GM03348 (cell line): ENCODE measurements around the gene CENPO.
"Not testable (repeated sequence)": the region's sequence is repeated elsewhere in the genome, so short reads cannot be mapped to it uniquely, and the experiment has no call there.

Experiments used
- DNase-seq: peaks from one replicate; pipeline ENCODE4 v3.0.0; 2012; ENCODE audit warnings: low spot score

The CENPO gene

DNA sequence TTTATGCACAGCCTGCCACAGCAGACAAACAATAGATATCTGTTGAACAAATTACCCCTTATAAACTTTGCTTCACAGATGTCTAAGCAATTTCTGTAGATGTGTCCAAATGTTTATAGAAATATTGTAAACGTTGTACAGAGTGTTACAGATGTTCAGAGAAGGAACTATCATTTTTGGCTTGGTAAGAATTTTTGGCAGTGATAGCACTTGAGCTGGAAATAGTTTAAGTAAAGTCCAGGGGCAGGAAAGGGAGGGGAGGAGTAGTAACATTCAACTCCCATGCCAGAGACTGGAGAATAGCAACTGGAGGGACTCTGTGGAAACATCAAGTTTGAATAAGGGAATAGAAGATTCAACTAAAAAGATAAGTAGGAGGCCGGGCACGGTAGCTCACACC is 4.4 kb upstream of the CENPO start:
- DNase-seq: no peak

- no peak for DNase-seq
Observed at GRCh38 chr2:24791452-24791851, 1.8 kb upstream of the CENPO start.

DNA sequence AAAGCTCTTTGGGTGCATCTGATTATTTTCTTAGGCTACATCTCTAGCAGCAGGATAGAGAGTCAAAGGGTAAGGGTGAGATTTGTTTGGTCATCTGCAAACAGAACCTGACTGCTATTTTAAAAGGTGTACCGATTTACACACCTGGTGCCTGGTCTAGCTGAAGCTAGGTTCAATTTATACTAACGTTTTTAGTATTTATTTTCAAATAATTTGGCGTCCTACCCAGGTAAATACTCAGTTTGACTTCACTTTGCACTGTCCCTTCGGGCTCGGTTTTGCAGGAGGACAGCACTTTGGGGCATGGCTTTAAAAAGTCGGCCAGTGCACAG is 717 bp upstream of the CENPO start:
- DNase-seq: no peak

DNA sequence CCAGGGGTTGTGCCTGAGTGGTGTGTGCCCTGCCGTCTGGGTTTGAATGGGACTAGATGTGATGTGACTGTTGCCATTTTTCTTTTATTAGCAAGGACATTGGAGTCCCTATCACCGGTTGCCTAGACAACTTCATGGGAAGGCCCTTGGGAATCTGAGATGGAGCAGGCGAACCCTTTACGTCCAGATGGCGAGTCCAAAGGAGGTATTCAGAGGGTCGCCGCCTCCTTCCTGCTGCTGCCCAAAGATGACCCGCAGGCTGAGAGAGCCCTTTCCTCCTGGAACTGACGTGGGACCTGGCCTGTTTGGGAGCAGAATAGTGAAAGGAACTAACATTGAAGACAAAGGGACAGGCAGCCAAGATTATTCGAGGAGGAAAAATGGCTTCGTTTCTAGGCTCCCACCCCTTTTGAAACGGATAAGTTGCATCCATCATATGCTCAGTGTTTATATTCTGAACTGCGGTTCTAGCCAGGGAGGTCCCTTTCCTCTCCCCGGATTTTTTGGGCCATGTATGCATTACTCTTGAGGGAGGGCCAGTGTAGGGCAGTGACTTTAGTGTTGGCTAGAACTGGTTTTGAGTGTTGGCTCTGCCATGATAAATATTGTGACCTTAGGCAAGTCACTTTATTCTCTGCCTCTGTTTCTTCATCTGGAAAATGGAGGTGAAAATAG is 673 bp downstream of the CENPO start:
- DNase-seq: peak; percentile 20

DNA sequence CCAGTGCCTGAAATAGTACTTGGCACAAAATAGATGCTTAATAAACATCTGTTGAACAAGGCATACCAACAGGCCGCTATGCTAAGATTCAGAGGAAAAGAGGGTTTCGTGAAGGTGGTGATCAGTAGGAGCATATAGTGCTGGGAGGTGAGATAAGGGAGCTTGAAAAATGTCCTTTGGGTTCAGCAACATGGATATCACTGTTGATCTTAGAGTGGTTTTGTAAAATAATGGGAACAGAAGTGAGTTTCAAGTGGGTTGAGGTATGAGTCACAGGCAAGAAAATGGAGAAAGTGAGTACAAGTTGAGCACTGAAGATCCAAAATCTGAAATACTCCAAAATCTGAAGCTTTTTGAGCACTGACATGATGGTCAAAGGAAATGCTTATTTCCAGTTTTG is 4.4 kb downstream of the CENPO start:
- no peak for DNase-seq

- not testable (repeated sequence) for DNase-seq
Observed at GRCh38 chr2:24800487-24800886, 7.3 kb downstream of the CENPO start.

- not testable (repeated sequence) for DNase-seq
Observed at GRCh38 chr2:24805811-24806660, 12.8 kb downstream of the CENPO start.

DNA sequence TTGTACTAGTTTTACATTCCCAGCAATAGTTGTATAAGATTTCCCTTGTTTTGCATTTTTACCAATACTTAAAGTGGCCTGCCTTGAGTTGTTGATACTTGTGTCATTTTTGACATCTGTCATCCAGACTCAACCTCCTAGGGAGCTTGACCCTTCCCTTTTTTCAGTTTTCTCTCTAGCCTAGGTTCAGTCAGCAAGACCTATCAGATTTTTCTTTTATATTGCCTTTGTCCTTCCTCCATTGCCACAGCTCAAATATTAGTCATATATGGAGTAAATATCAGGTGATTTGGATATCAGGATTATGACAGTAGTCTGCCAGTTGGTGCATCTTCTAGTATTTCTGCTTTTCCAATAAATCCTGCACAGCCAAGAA is 13.4 kb downstream of the CENPO start:
- DNase-seq: no peak

GRCh38 chr2:24809316-24810007 is 16.2 kb downstream of the CENPO start:
- no peak for DNase-seq

- DNase-seq: no peak
Observed at GRCh38 chr2:24813691-24814137, 20.5 kb downstream of the CENPO start.

GRCh38 chr2:24814516-24814915 is 21.3 kb downstream of the CENPO start:
- no peak for DNase-seq

DNA sequence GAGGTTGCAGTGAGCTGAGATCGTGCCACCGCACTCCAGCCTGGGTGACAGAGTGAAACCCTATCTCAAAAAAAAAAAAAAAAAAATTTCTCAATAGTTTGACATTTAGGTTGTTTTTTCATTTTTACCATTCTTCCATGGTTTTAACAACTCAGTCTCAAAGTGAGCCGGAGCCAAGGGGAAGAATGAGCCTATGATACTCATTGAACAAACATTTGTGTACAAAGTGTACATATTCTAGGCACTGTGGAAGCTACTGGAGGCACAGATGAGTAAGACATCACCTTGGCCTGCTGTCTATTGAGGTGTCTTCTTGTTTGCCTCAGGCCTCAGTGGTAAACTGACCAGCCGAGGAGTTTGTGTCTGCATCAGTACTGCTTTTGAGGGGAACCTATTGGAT is 21.9 kb downstream of the CENPO start:
- no peak for DNase-seq

DNA sequence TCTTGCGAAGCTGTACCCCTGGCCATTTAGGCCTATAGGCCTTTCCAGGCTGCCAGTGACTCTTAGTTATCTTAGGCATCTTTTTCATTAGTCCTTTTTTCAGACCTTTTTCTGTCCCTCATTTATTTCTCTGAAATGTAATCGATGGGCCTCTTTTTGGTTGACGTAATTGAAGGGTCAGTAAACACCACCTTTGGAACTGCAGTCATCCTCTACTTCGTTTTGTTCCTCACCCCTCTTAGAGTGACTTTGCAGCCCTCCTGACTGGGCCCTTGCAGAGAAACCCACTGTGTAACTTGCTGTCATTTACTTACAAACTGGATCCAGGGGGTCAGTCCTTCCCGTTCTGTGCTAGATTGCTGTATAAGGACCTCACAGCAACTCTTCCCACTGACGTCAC is 23.2 kb downstream of the CENPO start:
- no peak for DNase-seq

GRCh38 chr2:24816884-24817283 is 23.7 kb downstream of the CENPO start:
- DNase-seq: peak; percentile 73

- no peak for DNase-seq
Observed at GRCh38 chr2:24818721-24819167, 25.5 kb downstream of the CENPO start.

DNA sequence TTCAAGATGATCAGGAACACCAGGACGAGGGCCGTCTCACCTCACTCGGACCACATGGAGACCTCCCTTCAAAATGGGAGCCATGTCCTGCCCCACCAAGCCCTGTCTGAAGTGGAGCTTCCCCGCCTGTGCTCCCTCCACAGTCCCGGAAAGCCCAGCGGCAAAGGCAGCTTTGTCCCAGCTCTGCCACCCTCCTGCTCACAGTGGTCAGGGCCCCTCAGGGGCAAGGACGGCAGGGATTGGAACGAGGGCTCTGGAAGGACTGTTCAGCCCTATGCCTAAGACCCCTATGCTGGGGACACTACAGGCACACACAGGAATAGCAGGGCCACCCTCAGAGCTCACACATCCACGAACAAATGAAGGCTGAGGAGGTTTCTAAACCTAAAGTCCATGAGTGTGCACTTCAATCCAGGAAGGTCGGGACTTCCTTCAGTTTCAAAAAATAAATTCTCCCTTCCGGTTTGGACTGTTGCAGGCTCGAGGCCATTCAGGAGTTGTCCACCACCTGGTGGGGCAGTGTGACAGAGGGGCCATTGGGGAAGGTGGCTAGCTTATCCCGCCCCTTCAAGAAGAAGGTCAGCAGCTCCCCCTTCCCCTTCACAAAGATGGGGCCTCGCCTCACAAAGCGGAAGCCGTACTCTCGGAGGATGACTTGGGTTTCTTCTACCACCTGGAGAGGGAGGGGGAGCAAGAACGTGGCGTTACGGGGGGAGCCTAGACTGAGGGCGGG is 26.4 kb downstream of the CENPO start:
- no peak for DNase-seq

- DNase-seq: no peak
Observed at GRCh38 chr2:24820175-24820513, 26.9 kb downstream of the CENPO start.

- no peak for DNase-seq
Observed at GRCh38 chr2:24820598-24821432, 27.6 kb downstream of the CENPO start.

- no peak for DNase-seq
Observed at GRCh38 chr2:24821433-24821891, 28.2 kb downstream of the CENPO start.

DNA sequence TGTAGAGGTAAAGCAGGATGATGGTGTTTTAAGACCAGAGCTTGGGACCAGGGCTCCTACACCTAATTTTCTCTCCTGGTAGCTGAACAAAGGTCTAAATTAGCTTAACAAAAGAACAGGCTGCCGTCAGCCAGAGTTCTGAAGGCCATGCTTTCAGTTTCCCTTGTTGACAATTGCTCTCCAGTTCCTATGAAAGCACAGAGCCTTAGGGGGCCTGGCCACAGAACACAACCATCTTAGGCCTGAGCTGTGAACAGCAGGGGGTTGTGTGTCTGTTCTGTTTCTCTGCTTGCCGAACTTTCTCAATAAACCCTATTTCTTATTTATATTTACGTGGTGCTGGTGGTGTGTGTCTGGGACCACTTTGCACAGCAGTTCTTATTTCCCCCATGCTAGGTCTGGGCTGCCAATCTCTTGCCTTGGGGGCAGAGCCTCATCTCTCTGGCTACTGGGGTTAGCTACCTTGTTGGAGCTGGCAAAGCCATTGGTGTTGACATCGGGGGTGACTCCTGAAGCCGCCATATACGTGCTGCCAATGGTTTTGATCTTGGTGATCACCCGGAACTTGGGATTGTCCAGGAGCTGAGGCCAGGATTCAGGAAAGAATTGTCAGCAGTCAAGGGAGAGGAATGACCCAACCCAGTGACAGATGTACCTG is 29.0 kb downstream of the CENPO start:
- DNase-seq: no peak

DNA sequence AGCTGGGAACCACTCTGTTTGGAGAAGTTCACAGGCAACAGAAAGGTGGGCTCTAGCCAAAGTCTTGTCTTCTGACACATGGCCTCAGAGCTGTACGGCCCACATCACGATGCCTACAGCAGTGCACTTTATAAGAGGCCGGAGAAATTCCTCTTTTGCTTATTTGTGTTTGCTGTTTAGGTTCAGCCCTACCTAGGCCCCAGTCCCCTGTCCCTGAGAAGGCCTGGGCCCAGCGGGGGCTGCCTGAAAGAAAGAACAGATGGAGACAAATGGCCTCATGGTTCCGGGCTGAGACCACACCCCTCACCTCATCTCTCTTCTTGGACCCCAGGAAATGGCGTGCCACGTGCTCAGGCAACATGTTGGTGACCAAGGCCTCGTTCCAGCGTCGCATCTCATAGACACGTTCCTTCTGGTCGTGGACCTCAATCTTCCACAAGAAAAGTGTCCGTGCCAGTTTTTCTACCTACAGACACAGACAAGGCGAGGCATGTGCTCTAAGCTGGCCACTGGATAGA is 30.9 kb downstream of the CENPO start:
- no peak for DNase-seq
